ENCODE data around the gene CNOT9. TPM values are rescaled to one million over a fixed set of nuclear protein-coding genes. Genes with fewer than 3 reads are reported as not detected.

CNOT9 gene
- total and polyA plus RNA-seq, 4 donors, result 10.5 to 24.4 (median 14.8) TPM

DNA sequence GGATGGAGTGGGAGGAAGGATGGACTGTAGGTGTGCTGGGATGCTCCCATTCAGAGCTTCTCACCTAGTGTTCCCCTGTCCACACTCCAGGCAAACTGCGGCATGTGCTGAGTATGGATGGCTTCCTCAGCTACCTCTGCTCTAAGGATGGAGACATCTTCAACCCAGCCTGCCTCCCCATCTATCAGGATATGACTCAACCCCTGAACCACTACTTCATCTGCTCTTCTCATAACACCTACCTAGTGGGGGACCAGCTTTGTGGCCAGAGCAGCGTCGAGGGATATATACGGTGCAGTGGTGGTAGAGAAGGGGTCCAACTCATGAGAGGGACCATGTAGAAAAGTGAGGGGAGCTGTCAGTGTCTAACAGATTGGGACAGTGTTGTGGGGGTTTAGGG lies 59.3 kb downstream of the CNOT9 start:
- Histone ChIP-seq H3K9me3 (ENCODE audit: control insufficient read depth in 4 of 4, low read length in 3 of 4) (no peaks in the 10 kb centered on the region), H3K4me3 (ENCODE audit: low read depth in 1 of 3, low read length in 3 of 3) (no peak overlapping the region), H3K9ac (ENCODE audit: low read depth in 1 of 2, low read length in 2 of 2) (no peak overlapping the region), H3K4me1 (ENCODE audit: control insufficient read depth in 4 of 4, insufficient read depth in 4 of 4, low read length in 3 of 4) (no peaks in the 10 kb centered on the region), H3K36me3 (ENCODE audit: control insufficient read depth in 4 of 4, insufficient read depth in 3 of 4, low read depth in 1 of 4, low read length in 3 of 4) (no peaks in the 10 kb centered on the region), H3K27ac (ENCODE audit: low read depth in 1 of 2, low read length in 2 of 2) (no peak overlapping the region), H3K27me3 (ENCODE audit: control insufficient read depth in 4 of 4, insufficient read depth in 4 of 4, low read length in 3 of 4) (no peaks in the 10 kb centered on the region)
- WGBS, result 97% methylated on average over 4 of the region's 4 CpGs
- TF ChIP-seq TAF1 (conservative IDR thresholded peaks at IDR 0.05) (no peak), GABPA (IDR thresholded peaks at IDR 0.05 in 1 of 2, conservative IDR thresholded peaks at IDR 0.05 in 1 of 2) (no peak), RXRA (IDR thresholded peaks at IDR 0.05) (no peak), FOXA1 (IDR thresholded peaks at IDR 0.05) (no peak), JUND (IDR thresholded peaks at IDR 0.05) (no peak), HNF4G (IDR thresholded peaks at IDR 0.05) (no peak), HNF4A (conservative IDR thresholded peaks at IDR 0.05) (no peak), NR2F2 (IDR thresholded peaks at IDR 0.05) (no peak), RAD21 (IDR thresholded peaks at IDR 0.05) (no peak), EGR1 (IDR thresholded peaks at IDR 0.05; ENCODE audit: low read depth in 2 of 2) (no peak)
- TF ChIP-seq, protein P1, sequence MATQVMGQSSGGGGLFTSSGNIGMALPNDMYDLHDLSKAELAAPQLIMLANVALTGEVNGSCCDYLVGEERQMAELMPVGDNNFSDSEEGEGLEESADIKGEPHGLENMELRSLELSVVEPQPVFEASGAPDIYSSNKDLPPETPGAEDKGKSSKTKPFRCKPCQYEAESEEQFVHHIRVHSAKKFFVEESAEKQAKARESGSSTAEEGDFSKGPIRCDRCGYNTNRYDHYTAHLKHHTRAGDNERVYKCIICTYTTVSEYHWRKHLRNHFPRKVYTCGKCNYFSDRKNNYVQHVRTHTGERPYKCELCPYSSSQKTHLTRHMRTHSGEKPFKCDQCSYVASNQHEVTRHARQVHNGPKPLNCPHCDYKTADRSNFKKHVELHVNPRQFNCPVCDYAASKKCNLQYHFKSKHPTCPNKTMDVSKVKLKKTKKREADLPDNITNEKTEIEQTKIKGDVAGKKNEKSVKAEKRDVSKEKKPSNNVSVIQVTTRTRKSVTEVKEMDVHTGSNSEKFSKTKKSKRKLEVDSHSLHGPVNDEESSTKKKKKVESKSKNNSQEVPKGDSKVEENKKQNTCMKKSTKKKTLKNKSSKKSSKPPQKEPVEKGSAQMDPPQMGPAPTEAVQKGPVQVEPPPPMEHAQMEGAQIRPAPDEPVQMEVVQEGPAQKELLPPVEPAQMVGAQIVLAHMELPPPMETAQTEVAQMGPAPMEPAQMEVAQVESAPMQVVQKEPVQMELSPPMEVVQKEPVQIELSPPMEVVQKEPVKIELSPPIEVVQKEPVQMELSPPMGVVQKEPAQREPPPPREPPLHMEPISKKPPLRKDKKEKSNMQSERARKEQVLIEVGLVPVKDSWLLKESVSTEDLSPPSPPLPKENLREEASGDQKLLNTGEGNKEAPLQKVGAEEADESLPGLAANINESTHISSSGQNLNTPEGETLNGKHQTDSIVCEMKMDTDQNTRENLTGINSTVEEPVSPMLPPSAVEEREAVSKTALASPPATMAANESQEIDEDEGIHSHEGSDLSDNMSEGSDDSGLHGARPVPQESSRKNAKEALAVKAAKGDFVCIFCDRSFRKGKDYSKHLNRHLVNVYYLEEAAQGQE (IDR thresholded peaks at IDR 0.05), result no peak
- TF ChIP-seq, protein P2, sequence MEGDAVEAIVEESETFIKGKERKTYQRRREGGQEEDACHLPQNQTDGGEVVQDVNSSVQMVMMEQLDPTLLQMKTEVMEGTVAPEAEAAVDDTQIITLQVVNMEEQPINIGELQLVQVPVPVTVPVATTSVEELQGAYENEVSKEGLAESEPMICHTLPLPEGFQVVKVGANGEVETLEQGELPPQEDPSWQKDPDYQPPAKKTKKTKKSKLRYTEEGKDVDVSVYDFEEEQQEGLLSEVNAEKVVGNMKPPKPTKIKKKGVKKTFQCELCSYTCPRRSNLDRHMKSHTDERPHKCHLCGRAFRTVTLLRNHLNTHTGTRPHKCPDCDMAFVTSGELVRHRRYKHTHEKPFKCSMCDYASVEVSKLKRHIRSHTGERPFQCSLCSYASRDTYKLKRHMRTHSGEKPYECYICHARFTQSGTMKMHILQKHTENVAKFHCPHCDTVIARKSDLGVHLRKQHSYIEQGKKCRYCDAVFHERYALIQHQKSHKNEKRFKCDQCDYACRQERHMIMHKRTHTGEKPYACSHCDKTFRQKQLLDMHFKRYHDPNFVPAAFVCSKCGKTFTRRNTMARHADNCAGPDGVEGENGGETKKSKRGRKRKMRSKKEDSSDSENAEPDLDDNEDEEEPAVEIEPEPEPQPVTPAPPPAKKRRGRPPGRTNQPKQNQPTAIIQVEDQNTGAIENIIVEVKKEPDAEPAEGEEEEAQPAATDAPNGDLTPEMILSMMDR (IDR thresholded peaks at IDR 0.05; ENCODE audit: low read depth, low read length, missing input control), result no peak
- TF ChIP-seq, protein P3, sequence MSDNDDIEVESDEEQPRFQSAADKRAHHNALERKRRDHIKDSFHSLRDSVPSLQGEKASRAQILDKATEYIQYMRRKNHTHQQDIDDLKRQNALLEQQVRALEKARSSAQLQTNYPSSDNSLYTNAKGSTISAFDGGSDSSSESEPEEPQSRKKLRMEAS (IDR thresholded peaks at IDR 0.05), result no peak
- no peak for DNase-seq (ENCODE audit: low spot score)

DNA sequence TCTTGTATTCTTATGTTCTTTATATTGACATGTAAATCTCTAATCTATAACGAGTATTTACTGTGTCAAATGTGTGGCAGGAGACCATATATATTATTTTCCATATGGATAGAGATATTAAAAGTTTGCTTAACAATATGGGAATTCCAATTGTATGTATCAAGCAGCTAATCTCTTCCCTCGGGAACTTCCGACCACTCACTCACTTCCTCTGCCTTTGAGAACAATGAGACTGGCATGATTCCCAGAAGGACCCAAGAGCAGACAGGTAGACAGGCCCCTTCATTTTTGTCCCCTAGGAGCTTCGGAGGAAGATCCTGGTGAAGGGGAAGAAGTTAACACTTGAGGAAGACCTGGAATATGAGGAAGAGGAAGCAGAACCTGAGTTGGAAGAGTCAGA lies 63.2 kb downstream of the CNOT9 start:
- Histone ChIP-seq H3K9ac (ENCODE audit: low read depth in 1 of 2, low read length in 2 of 2) (no peak overlapping the region), H3K4me1 (ENCODE audit: control insufficient read depth in 4 of 4, insufficient read depth in 4 of 4, low read length in 3 of 4) (no peaks in the 10 kb centered on the region), H3K36me3 (ENCODE audit: control insufficient read depth in 4 of 4, insufficient read depth in 3 of 4, low read depth in 1 of 4, low read length in 3 of 4) (peaks cover 3 to 32% (median 14%) of the 10 kb centered on the region in 4 donors), H3K27me3 (ENCODE audit: control insufficient read depth in 4 of 4, insufficient read depth in 4 of 4, low read length in 3 of 4) (no peaks in the 10 kb centered on the region), H3K4me3 (ENCODE audit: low read depth in 1 of 3, low read length in 3 of 3) (no peak overlapping the region), H3K9me3 (ENCODE audit: control insufficient read depth in 4 of 4, low read length in 3 of 4) (no peaks in the 10 kb centered on the region), H3K27ac (ENCODE audit: low read depth in 1 of 2, low read length in 2 of 2) (no peak overlapping the region)
- TF ChIP-seq HNF4G (IDR thresholded peaks at IDR 0.05) (no peak), RXRA (IDR thresholded peaks at IDR 0.05) (no peak), FOXA2 (IDR thresholded peaks at IDR 0.05) (no peak)
- TF ChIP-seq, protein P4, sequence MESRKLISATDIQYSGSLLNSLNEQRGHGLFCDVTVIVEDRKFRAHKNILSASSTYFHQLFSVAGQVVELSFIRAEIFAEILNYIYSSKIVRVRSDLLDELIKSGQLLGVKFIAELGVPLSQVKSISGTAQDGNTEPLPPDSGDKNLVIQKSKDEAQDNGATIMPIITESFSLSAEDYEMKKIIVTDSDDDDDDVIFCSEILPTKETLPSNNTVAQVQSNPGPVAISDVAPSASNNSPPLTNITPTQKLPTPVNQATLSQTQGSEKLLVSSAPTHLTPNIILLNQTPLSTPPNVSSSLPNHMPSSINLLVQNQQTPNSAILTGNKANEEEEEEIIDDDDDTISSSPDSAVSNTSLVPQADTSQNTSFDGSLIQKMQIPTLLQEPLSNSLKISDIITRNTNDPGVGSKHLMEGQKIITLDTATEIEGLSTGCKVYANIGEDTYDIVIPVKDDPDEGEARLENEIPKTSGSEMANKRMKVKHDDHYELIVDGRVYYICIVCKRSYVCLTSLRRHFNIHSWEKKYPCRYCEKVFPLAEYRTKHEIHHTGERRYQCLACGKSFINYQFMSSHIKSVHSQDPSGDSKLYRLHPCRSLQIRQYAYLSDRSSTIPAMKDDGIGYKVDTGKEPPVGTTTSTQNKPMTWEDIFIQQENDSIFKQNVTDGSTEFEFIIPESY (IDR thresholded peaks at IDR 0.05), result no peak
- TF ChIP-seq, protein P1 (IDR thresholded peaks at IDR 0.05), result no peak
- WGBS, result 81% methylated on average over 4 of the region's 4 CpGs
- DNase-seq (ENCODE audit: low spot score), result no peak
